WTC11 (cell line): ENCODE results near the gene TTLL5. TPM values are rescaled to one million over a fixed set of nuclear protein-coding genes. Genes with fewer than 3 reads are reported as not detected.

ENCODE experiments used
- ATAC-seq: fragments of 200-7000 bp; cut with Tn5 transposase; 2 replicates; pipeline ENCODE4 v1.10.0; 2021; ENCODE audit warnings: mild to moderate bottlenecking, moderate library complexity
- CTCF ChIA-PET: fragments of 300-600 bp; sonication (Branson Sonifier 250); formaldehyde crosslinking; loops from one replicate; lab custom pipeline; 2021; ENCODE audit warnings: antibody characterized with exemption; lab: Charles Lee
- POLR2A ChIA-PET: fragments of 350-600 bp; sonication (Branson Sonifier 250); formaldehyde crosslinking; loops from one replicate; lab custom pipeline; 2021; ENCODE audit warnings: antibody characterized with exemption; lab: Charles Lee
- DNase-seq: peaks from one replicate; pipeline ENCODE4 v3.0.0; 2021; ENCODE audit warnings: low spot score
- H3K27ac Mint-ChIP-seq: 2 replicates; pipeline ENCODE4 v1.8.0; 2021; ENCODE audit warnings: mixed read lengths
- H3K27me3 Mint-ChIP-seq: 2 replicates; pipeline ENCODE4 v1.8.0; 2021; ENCODE audit warnings: low read depth, mild to moderate bottlenecking, moderate library complexity, mixed read lengths
- H3K36me3 Mint-ChIP-seq: 2 replicates; pipeline ENCODE4 v1.8.0; 2021; ENCODE audit warnings: mixed read lengths
- H3K4me1 Mint-ChIP-seq: 2 replicates; pipeline ENCODE4 v1.8.0; 2022; ENCODE audit warnings: mixed read lengths
- H3K4me3 Mint-ChIP-seq: 2 replicates; pipeline ENCODE4 v1.8.0; 2021; ENCODE audit warnings: mild to moderate bottlenecking, moderate library complexity, mixed read lengths
- H3K9me3 Mint-ChIP-seq: 2 replicates; pipeline ENCODE4 v1.8.0; 2021; ENCODE audit warnings: mixed read lengths
- CREB1 ChIP-seq: sonication (generic); formaldehyde crosslinking; IDR thresholded peaks from 2 replicates; pipeline ENCODE4 v1.8.0; 2023; ENCODE audit warnings: mild to moderate bottlenecking, missing genetic modification reagents
- GABPB1 ChIP-seq: sonication (generic); formaldehyde crosslinking; IDR thresholded peaks from 2 replicates; pipeline ENCODE4 v1.8.1; 2023; ENCODE audit warnings: mild to moderate bottlenecking, missing genetic modification reagents
- KAT7 ChIP-seq: sonication (generic); formaldehyde crosslinking; IDR thresholded peaks from 2 replicates; pipeline ENCODE4 v1.8.1; 2023; ENCODE audit warnings: missing genetic modification reagents, mild to moderate bottlenecking, borderline replicate concordance
- MYBL2 ChIP-seq: sonication (generic); formaldehyde crosslinking; IDR thresholded peaks from 2 replicates; pipeline ENCODE4 v1.8.1; 2023; ENCODE audit warnings: mild to moderate bottlenecking, moderate library complexity, missing genetic modification reagents
- NFYB ChIP-seq: sonication (generic); formaldehyde crosslinking; conservative IDR thresholded peaks from 2 replicates; pipeline ENCODE4 v1.8.0; 2022; ENCODE audit warnings: low read depth, missing genetic modification reagents
- RELA ChIP-seq: sonication (generic); formaldehyde crosslinking; IDR thresholded peaks from 2 replicates; pipeline ENCODE4 v1.8.1; 2022; ENCODE audit warnings: missing genetic modification reagents, mild to moderate bottlenecking, borderline replicate concordance
- SMAD4 ChIP-seq: sonication (generic); formaldehyde crosslinking; IDR thresholded peaks from 2 replicates; pipeline ENCODE4 v1.8.0; 2022; ENCODE audit warnings: mild to moderate bottlenecking, missing genetic modification reagents
- TEAD4 ChIP-seq: sonication (generic); formaldehyde crosslinking; IDR thresholded peaks from 2 replicates; pipeline ENCODE4 v1.8.0; 2022; ENCODE audit warnings: mild to moderate bottlenecking, missing genetic modification reagents
- ZBTB21 ChIP-seq: sonication (generic); formaldehyde crosslinking; IDR thresholded peaks from 2 replicates; pipeline ENCODE4 v1.8.1; 2023; ENCODE audit warnings: mild to moderate bottlenecking, missing genetic modification reagents, borderline replicate concordance
- ZNF138 ChIP-seq: sonication (generic); formaldehyde crosslinking; conservative IDR thresholded peaks from 2 replicates; pipeline ENCODE4 v1.8.1; 2022; ENCODE audit warnings: mild to moderate bottlenecking, moderate library complexity, missing genetic modification reagents
- ZNF263 ChIP-seq: sonication (generic); formaldehyde crosslinking; IDR thresholded peaks from 2 replicates; pipeline ENCODE4 v1.8.1; 2022; ENCODE audit warnings: low read depth, mild to moderate bottlenecking, moderate library complexity, missing genetic modification reagents
- ZNF317 ChIP-seq: sonication (generic); formaldehyde crosslinking; IDR thresholded peaks from 2 replicates; pipeline ENCODE4 v1.8.1; 2023; ENCODE audit warnings: low read depth, mild to moderate bottlenecking, moderate library complexity, missing genetic modification reagents, borderline replicate concordance
- total RNA-seq: library from RNA; stranded (reverse); gene quantifications from 3 replicates; pipeline ENCODE4 v1.2.3, GENCODE V29; 2021
- TF ChIP-seq, protein P1 (sequence below): sonication (generic); formaldehyde crosslinking; IDR thresholded peaks from 2 replicates; pipeline ENCODE4 v1.8.0; 2022; ENCODE audit warnings: missing genetic modification reagents
- TF ChIP-seq, protein P2 (sequence below): fragments of 250-450 bp; sonication (Bioruptor Pico); IDR thresholded peaks from 2 replicates; pipeline ENCODE4 v1.9.0; 2021; ENCODE audit warnings: mild to moderate bottlenecking
- TF ChIP-seq, protein P3 (sequence below): sonication (generic); formaldehyde crosslinking; IDR thresholded peaks from 2 replicates; pipeline ENCODE4 v1.8.1; 2023; ENCODE audit warnings: mild to moderate bottlenecking, missing genetic modification reagents, borderline replicate concordance
- TF ChIP-seq, protein P4 (sequence below): sonication (generic); formaldehyde crosslinking; IDR thresholded peaks from 2 replicates; pipeline ENCODE4 v1.8.1; 2023; ENCODE audit warnings: mild to moderate bottlenecking, missing genetic modification reagents
- TF ChIP-seq, protein P5 (sequence below): fragments of 250-450 bp; sonication (Bioruptor Pico); IDR thresholded peaks from 2 replicates; pipeline ENCODE4 v2.1.2; 2022; ENCODE audit warnings: mild to moderate bottlenecking, moderate library complexity
- TF ChIP-seq, protein P6 (sequence below): sonication (generic); formaldehyde crosslinking; IDR thresholded peaks from 2 replicates; pipeline ENCODE4 v1.8.0; 2023; ENCODE audit warnings: missing genetic modification reagents

Gene TTLL5
- total RNA-seq, 1 experiment from 2014 or later = 39.6 TPM

DNA sequence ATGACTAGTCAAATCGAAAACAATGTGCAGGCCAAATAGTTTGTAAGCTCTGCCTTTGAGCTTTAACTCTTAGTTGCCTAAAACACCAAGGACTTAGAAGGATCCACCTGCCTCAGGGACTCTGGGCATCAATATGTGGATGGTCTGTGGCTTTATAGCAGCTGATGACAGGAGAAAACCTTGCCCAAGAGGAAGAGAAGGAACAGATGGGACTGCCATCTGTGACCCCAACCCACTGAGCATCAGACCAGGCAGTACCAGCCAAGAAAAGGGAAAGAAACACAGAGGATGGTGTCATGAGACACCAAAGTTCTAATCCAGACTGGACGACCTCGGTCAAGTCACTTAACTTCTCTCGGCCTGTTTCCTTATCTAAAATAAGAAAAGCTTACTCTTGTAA lies 308.1 kb downstream of the TTLL5 start:
- Mint-ChIP-seq H3K4me1 (peaks cover 11% of the 10 kb centered on the region), H3K27ac (no peak overlapping the region), H3K4me3 (no peak overlapping the region), H3K36me3 (no peaks in the 10 kb centered on the region), H3K9me3 (0 out of 2 replicates have a peak, but pooled peaks cover 4% of the 10 kb centered on the region), H3K27me3 (no peaks in the 10 kb centered on the region)
- DNase-seq (no peak), ATAC-seq (no peak)
- POLR2A ChIA-PET = no interaction called here
- TF ChIP-seq, protein P1, sequence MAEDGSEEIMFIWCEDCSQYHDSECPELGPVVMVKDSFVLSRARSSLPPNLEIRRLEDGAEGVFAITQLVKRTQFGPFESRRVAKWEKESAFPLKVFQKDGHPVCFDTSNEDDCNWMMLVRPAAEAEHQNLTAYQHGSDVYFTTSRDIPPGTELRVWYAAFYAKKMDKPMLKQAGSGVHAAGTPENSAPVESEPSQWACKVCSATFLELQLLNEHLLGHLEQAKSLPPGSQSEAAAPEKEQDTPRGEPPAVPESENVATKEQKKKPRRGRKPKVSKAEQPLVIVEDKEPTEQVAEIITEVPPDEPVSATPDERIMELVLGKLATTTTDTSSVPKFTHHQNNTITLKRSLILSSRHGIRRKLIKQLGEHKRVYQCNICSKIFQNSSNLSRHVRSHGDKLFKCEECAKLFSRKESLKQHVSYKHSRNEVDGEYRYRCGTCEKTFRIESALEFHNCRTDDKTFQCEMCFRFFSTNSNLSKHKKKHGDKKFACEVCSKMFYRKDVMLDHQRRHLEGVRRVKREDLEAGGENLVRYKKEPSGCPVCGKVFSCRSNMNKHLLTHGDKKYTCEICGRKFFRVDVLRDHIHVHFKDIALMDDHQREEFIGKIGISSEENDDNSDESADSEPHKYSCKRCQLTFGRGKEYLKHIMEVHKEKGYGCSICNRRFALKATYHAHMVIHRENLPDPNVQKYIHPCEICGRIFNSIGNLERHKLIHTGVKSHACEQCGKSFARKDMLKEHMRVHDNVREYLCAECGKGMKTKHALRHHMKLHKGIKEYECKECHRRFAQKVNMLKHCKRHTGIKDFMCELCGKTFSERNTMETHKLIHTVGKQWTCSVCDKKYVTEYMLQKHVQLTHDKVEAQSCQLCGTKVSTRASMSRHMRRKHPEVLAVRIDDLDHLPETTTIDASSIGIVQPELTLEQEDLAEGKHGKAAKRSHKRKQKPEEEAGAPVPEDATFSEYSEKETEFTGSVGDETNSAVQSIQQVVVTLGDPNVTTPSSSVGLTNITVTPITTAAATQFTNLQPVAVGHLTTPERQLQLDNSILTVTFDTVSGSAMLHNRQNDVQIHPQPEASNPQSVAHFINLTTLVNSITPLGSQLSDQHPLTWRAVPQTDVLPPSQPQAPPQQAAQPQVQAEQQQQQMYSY (CRISPR knock-in tag) = no peak
- no peak for TF ChIP-seq MYBL2 (CRISPR knock-in tag)
- TF ChIP-seq ZNF317 = no peak
- no peak for TF ChIP-seq CREB1 (CRISPR knock-in tag)
- no peak for TF ChIP-seq ZBTB21
- no peak for TF ChIP-seq TEAD4 (CRISPR knock-in tag)
- TF ChIP-seq ZNF138 (CRISPR knock-in tag) = no peak
- TF ChIP-seq, protein P2, sequence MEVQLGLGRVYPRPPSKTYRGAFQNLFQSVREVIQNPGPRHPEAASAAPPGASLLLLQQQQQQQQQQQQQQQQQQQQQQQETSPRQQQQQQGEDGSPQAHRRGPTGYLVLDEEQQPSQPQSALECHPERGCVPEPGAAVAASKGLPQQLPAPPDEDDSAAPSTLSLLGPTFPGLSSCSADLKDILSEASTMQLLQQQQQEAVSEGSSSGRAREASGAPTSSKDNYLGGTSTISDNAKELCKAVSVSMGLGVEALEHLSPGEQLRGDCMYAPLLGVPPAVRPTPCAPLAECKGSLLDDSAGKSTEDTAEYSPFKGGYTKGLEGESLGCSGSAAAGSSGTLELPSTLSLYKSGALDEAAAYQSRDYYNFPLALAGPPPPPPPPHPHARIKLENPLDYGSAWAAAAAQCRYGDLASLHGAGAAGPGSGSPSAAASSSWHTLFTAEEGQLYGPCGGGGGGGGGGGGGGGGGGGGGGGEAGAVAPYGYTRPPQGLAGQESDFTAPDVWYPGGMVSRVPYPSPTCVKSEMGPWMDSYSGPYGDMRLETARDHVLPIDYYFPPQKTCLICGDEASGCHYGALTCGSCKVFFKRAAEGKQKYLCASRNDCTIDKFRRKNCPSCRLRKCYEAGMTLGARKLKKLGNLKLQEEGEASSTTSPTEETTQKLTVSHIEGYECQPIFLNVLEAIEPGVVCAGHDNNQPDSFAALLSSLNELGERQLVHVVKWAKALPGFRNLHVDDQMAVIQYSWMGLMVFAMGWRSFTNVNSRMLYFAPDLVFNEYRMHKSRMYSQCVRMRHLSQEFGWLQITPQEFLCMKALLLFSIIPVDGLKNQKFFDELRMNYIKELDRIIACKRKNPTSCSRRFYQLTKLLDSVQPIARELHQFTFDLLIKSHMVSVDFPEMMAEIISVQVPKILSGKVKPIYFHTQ (CRISPR knock-in tag) = no peak
- TF ChIP-seq SMAD4 = no peak
- TF ChIP-seq KAT7 (CRISPR knock-in tag) = no peak
- no peak for TF ChIP-seq RELA (CRISPR knock-in tag)
- TF ChIP-seq ZNF263 = no peak
- TF ChIP-seq NFYB (CRISPR knock-in tag) = no peak
- TF ChIP-seq, protein P3, sequence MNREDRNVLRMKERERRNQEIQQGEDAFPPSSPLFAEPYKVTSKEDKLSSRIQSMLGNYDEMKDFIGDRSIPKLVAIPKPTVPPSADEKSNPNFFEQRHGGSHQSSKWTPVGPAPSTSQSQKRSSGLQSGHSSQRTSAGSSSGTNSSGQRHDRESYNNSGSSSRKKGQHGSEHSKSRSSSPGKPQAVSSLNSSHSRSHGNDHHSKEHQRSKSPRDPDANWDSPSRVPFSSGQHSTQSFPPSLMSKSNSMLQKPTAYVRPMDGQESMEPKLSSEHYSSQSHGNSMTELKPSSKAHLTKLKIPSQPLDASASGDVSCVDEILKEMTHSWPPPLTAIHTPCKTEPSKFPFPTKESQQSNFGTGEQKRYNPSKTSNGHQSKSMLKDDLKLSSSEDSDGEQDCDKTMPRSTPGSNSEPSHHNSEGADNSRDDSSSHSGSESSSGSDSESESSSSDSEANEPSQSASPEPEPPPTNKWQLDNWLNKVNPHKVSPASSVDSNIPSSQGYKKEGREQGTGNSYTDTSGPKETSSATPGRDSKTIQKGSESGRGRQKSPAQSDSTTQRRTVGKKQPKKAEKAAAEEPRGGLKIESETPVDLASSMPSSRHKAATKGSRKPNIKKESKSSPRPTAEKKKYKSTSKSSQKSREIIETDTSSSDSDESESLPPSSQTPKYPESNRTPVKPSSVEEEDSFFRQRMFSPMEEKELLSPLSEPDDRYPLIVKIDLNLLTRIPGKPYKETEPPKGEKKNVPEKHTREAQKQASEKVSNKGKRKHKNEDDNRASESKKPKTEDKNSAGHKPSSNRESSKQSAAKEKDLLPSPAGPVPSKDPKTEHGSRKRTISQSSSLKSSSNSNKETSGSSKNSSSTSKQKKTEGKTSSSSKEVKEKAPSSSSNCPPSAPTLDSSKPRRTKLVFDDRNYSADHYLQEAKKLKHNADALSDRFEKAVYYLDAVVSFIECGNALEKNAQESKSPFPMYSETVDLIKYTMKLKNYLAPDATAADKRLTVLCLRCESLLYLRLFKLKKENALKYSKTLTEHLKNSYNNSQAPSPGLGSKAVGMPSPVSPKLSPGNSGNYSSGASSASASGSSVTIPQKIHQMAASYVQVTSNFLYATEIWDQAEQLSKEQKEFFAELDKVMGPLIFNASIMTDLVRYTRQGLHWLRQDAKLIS (CRISPR knock-in tag) = no peak
- TF ChIP-seq, protein P4, sequence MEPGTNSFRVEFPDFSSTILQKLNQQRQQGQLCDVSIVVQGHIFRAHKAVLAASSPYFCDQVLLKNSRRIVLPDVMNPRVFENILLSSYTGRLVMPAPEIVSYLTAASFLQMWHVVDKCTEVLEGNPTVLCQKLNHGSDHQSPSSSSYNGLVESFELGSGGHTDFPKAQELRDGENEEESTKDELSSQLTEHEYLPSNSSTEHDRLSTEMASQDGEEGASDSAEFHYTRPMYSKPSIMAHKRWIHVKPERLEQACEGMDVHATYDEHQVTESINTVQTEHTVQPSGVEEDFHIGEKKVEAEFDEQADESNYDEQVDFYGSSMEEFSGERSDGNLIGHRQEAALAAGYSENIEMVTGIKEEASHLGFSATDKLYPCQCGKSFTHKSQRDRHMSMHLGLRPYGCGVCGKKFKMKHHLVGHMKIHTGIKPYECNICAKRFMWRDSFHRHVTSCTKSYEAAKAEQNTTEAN (CRISPR knock-in tag) = no peak
- TF ChIP-seq, protein P5, sequence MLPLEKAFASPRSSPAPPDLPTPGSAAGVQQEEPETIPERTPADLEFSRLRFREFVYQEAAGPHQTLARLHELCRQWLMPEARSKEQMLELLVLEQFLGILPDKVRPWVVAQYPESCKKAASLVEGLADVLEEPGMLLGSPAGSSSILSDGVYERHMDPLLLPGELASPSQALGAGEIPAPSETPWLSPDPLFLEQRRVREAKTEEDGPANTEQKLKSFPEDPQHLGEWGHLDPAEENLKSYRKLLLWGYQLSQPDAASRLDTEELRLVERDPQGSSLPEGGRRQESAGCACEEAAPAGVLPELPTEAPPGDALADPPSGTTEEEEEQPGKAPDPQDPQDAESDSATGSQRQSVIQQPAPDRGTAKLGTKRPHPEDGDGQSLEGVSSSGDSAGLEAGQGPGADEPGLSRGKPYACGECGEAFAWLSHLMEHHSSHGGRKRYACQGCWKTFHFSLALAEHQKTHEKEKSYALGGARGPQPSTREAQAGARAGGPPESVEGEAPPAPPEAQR (CRISPR knock-in tag) = no peak
- TF ChIP-seq GABPB1 = no peak
- TF ChIP-seq, protein P6, sequence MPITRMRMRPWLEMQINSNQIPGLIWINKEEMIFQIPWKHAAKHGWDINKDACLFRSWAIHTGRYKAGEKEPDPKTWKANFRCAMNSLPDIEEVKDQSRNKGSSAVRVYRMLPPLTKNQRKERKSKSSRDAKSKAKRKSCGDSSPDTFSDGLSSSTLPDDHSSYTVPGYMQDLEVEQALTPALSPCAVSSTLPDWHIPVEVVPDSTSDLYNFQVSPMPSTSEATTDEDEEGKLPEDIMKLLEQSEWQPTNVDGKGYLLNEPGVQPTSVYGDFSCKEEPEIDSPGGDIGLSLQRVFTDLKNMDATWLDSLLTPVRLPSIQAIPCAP = no peak
- CTCF ChIA-PET = interaction anchor here (1.4 to 2.9 kb wide), 2 partner anchors 10 to 63 kb away, joined by 5 to 8 read pairs; no protein-coding TSS in a partner anchor
